Fibroblast of skin of back (primary cell): ENCODE results near the gene PFN3.
"Not testable (repeated sequence)": the region's sequence is repeated elsewhere in the genome, so short reads cannot be mapped to it uniquely, and the experiment has no call there.

Experiments
- DNase-seq: peaks from one replicate; pipeline ENCODE4 v3.0.0-alpha.2; 2013

Gene PFN3

GRCh38 chr5:177372034-177372896 is 28.2 kb downstream of the PFN3 start:
- no peak for DNase-seq

- no peak for DNase-seq
Measured at GRCh38 chr5:177371120-177372033, 29.1 kb downstream of the PFN3 start.

- DNase-seq = peak; percentile 83
Measured at GRCh38 chr5:177370488-177371119, 29.9 kb downstream of the PFN3 start.

- no peak for DNase-seq
Measured at GRCh38 chr5:177369645-177370440, 30.6 kb downstream of the PFN3 start.

GRCh38 chr5:177368869-177369644 is 31.4 kb downstream of the PFN3 start:
- DNase-seq = peak; percentile 35

GRCh38 chr5:177367981-177368868 is 32.2 kb downstream of the PFN3 start:
- DNase-seq = no peak

DNA sequence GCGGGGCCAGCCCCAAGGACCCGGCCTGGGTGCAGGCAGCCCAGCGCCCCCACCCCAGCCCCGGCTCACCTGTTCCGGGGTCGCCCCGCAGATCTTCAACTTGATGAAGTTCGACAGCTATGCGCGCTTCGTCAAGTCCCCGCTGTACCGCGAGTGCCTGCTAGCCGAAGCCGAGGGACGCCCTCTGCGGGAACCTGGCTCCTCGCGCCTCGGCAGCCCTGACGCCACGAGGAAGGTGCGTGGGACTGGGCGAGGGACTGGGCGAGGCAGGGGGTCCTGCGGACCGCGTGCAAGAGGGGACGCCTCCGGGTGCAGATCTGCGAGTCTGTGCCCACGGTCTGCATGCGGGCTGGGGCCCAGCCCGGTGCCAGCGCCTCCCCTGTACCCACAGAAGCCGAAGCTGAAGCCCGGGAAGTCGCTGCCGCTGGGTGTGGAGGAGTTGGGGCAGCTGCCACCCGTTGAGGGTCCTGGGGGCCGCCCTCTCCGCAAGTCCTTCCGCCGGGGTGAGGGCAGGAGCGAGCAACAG is 33.1 kb downstream of the PFN3 start:
- no peak for DNase-seq

DNA sequence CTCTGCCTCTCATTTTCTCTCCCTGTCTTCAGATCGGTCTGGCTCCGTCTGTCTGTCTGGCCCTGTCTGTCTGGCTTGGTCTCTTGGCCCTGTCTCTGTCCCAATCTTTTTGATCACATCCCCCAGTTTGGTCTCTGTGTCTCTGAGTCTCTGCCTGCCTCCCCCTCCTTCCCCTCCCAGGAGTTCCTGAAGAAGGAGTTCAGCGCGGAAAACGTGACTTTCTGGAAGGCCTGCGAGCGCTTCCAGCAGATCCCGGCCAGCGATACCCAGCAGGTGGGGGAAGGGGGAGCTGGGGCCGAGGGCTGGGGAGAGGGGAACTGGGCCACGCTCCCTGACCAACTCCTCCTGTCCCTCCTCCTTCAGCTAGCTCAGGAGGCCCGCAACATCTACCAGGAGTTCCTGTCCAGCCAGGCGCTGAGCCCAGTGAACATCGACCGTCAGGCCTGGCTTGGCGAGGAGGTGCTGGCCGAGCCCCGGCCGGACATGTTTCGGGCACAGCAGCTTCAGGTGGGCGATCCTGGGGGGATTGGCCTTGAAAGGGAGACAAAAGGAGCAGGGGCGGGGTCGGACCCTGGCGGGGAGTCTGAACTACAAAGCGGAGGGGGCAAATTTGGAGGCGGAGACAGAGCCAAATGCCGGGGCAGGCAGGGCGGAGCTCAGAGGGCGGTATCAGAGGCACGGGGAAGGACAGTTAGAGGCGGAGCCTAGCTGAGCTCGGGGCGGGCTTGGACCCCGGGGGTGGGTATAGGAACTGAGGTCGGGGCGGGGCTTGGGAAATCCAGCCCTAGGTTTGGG is 33.7 kb downstream of the PFN3 start:
- DNase-seq = peak; percentile 87

- DNase-seq = no peak
Measured at GRCh38 chr5:177365845-177366527, 34.5 kb downstream of the PFN3 start.

DNA sequence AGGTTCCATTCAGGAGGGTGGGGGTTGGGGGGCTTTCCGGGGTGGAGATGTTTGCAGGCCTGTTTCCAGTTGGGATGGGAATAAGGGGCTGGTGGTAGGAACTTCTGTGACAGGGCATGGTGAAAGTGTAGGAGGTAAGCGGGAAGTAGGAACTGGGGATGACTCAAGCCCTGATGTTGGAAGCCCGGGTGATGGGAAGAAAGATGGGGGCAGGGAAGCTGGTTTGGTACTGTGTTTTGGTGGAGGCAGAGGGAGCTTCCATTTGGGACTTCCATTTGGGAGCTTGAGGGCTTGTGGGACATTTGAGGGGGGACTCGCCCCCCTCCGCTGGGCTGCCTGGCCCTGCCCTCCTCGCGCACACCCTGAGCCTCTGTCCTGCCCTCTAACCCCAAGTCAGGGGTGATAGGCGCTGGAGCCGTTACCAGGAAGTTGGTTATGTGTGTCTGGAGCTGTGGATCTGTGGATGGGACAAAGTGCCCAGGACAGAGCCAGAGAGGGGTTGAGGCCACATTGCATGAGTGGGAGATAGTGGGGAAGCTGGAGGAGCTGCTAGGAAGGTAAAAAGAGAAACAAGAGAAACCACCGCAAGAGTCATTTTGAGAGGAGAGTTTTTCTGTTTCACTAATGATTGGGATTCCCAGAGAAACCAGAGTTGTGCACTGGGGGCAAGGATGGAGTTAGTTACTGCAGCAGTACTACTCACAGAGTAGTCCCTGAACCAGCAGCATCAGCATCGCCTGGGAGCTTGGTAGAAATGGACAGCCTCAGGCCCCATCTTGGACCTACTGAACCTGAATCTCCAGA is 36.1 kb downstream of the PFN3 start:
- no peak for DNase-seq

GRCh38 chr5:177363565-177363964 is 36.9 kb downstream of the PFN3 start:
- no peak for DNase-seq

GRCh38 chr5:177362610-177363507 is 37.6 kb downstream of the PFN3 start:
- DNase-seq = peak; percentile 44

- no peak for DNase-seq
Measured at GRCh38 chr5:177362292-177362609, 38.2 kb downstream of the PFN3 start.

DNA sequence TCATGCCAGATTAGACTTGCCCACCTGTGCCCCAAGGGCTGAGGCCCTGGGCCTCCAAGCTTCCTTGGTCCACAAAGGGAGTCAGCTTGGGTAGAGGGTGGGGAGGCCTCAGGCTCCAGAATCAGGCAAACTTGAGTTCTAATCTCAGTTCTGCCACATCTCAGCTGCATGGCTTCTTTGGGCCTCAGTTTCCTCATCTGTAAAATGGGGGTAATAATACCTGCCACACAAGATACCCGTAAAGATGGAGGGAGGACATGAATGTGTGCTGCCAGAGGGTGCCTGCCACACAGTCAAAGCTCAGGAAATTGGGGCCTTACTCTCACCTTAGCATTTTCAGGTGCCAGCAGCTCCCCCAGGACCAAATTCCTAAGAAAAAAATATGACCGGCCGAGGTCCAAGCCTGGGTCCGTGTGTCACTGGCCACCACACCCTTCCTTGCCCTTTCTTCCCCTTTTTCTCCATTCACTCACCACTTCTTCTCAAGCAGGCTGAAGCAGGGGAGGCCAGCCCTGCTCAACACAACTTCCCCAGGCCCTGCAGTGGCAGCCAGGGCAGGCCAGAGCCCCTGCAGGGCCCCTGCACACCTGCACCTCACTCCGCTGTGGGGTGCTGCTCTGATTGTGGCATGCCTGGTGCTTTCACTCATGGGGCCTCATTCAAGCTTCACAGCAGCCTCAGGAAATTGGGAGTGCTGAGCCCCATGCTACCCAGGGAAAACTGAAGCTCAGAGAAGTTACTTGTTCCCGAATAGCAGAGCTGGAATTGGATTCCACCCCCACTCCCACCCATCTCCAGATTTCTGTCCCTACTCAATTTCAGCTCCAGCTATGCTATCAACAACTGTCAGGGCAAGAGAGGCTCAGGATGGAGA is 38.8 kb downstream of the PFN3 start:
- no peak for DNase-seq

- DNase-seq = not testable (repeated sequence)
Measured at GRCh38 chr5:177360740-177361139, 39.7 kb downstream of the PFN3 start.

DNA sequence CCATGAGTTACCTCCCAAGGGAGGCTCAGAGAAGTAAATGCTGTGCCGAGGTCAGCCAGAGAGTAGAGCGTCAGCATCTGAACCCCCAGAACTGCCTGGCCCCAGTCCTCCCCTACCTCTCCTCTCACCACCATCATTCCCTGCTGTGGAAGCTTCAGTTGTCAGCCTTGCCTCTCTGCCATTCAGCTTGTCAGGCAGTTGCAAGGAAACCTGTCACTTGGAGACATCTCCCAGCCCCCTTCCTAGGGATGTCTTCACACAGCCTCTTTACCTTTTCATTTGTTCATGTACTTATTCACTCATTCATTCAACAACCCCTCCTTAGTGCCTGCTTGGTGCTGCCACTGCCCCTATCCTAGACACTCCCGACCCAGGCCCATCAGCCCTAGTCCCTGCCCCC is 40.6 kb downstream of the PFN3 start:
- DNase-seq = no peak
